Upper lobe of right lung (tissue), 1 donor: ENCODE data around the gene GOLGA1. TPM values are rescaled to one million over a fixed set of nuclear protein-coding genes. Genes with fewer than 3 reads are reported as not detected.

Source experiments
- ATAC-seq: fragments of 200-7000 bp; cut with Tn5 transposase; one replicate; pipeline ENCODE4 v1.9.1; 2020; ENCODE audit warnings: mild to moderate bottlenecking, moderate library complexity
- DNase-seq: peaks from one replicate; pipeline ENCODE4 v3.0.0-alpha.2; 2020
- H3K27ac ChIP-seq: fragments of 200-600 bp; one replicate; pipeline ENCODE4 v1.8.0; 2022
- H3K27me3 ChIP-seq: fragments of 200-600 bp; one replicate; pipeline ENCODE4 v1.8.0; 2022; ENCODE audit warnings: mild to moderate bottlenecking
- H3K36me3 ChIP-seq: fragments of 200-600 bp; one replicate; pipeline ENCODE4 v1.8.0; 2022
- H3K4me1 ChIP-seq: fragments of 200-600 bp; one replicate; pipeline ENCODE4 v1.8.0; 2022
- H3K4me3 ChIP-seq: fragments of 200-600 bp; one replicate; pipeline ENCODE4 v1.8.0; 2022; ENCODE audit warnings: mild to moderate bottlenecking
- H3K9me3 ChIP-seq: fragments of 200-600 bp; one replicate; pipeline ENCODE4 v1.8.0; 2022
- CTCF ChIP-seq: fragments of 200-600 bp; IDR thresholded peaks from one replicate; pipeline ENCODE4 v1.8.0; 2022; ENCODE audit warnings: antibody characterized with exemption
- intact Hi-C: fragments of 100-400 bp; cut with DNase I; formaldehyde crosslinking; loops from one replicate; pipeline ENCODE4 v1.11.0; 2022
- total RNA-seq: library from RNA; stranded (reverse); fragmentation: NEBNext Ultra II Directional; extraction: Animal tissue kit (Norgen Biotek cat#: 25700); gene quantifications from one replicate; pipeline ENCODE4 v1.2.1, GENCODE V29; 2021
- donor health status: DM: no; HTN: yes; CAD: no; lungs with severe emphysema.

GOLGA1 gene
- total RNA-seq, 1 donor from 2014 or later: 17.9 TPM

GRCh38 chr9:124887832-124888231 is 53.1 kb downstream of the GOLGA1 start:
- no peak overlapping the region for H3K27ac ChIP-seq
- ATAC-seq (no peak), DNase-seq (no peak)
- no peaks in the 10 kb centered on the region for H3K4me1 ChIP-seq
- no peak for TF ChIP-seq CTCF
- no peaks in the 10 kb centered on the region for H3K9me3 ChIP-seq
- H3K27me3 ChIP-seq: no peaks in the 10 kb centered on the region
- H3K36me3 ChIP-seq: peaks cover 86% of the 10 kb centered on the region
- intact Hi-C loops: no loop called here
- H3K4me3 ChIP-seq: no peak overlapping the region

GRCh38 chr9:124886866-124887492 is 53.9 kb downstream of the GOLGA1 start:
- Histone ChIP-seq H3K4me1 (no peaks in the 10 kb centered on the region), H3K36me3 (peaks cover 89% of the 10 kb centered on the region), H3K27me3 (no peaks in the 10 kb centered on the region), H3K4me3 (no peak overlapping the region), H3K9me3 (no peaks in the 10 kb centered on the region), H3K27ac (no peak overlapping the region)
- DNase-seq (no peak), ATAC-seq (no peak)
- TF ChIP-seq CTCF: no peak
- intact Hi-C loops: no loop called here

- H3K4me3 ChIP-seq: no peak overlapping the region
- DNase-seq (no peak), ATAC-seq (no peak)
- H3K9me3 ChIP-seq: no peaks in the 10 kb centered on the region
- no peak overlapping the region for H3K27ac ChIP-seq
- no peak for TF ChIP-seq CTCF
- intact Hi-C loops: no loop called here
- H3K4me1 ChIP-seq: no peaks in the 10 kb centered on the region
- H3K27me3 ChIP-seq: no peaks in the 10 kb centered on the region
- H3K36me3 ChIP-seq: peaks cover 93% of the 10 kb centered on the region
Measured at GRCh38 chr9:124886461-124886860, 54.4 kb downstream of the GOLGA1 start.

GRCh38 chr9:124885551-124885950 is 55.3 kb downstream of the GOLGA1 start:
- no peak for DNase-seq
- no peaks in the 10 kb centered on the region for H3K9me3 ChIP-seq
- no peak overlapping the region for H3K4me3 ChIP-seq
- H3K4me1 ChIP-seq: no peaks in the 10 kb centered on the region
- ATAC-seq: no peak
- intact Hi-C loops: no loop called here
- TF ChIP-seq CTCF: no peak
- H3K27ac ChIP-seq: no peak overlapping the region
- peaks cover 93% of the 10 kb centered on the region for H3K36me3 ChIP-seq
- H3K27me3 ChIP-seq: no peaks in the 10 kb centered on the region

- no peaks in the 10 kb centered on the region for H3K9me3 ChIP-seq
- DNase-seq: no peak
- no peaks in the 10 kb centered on the region for H3K27me3 ChIP-seq
- H3K27ac ChIP-seq: no peak overlapping the region
- TF ChIP-seq CTCF: no peak
- no peak for ATAC-seq
- intact Hi-C loops: no loop called here
- no peak overlapping the region for H3K4me3 ChIP-seq
- H3K4me1 ChIP-seq: no peaks in the 10 kb centered on the region
- peaks cover 93% of the 10 kb centered on the region for H3K36me3 ChIP-seq
Measured at GRCh38 chr9:124884376-124884775, 56.5 kb downstream of the GOLGA1 start.

- intact Hi-C loops: no loop called here
Measured at GRCh38 chr9:124882231-124882630, 58.7 kb downstream of the GOLGA1 start.

More at GRCh38 chr9:124882231-124882630, 58.7 kb downstream of the GOLGA1 start:
- ATAC-seq (no peak), DNase-seq (no peak)
- TF ChIP-seq CTCF: no peak
- Histone ChIP-seq H3K4me3 (no peak overlapping the region), H3K4me1 (no peaks in the 10 kb centered on the region), H3K27ac (no peak overlapping the region), H3K27me3 (no peaks in the 10 kb centered on the region), H3K36me3 (peaks cover 93% of the 10 kb centered on the region), H3K9me3 (no peaks in the 10 kb centered on the region)
